Neutrophil (primary cell): Measurements from ENCODE around the gene GRK4.

ENCODE experiments used
- H3K27ac ChIP-seq: fragments of 200-600 bp; sonication (generic); 2 replicates; pipeline ENCODE4 v1.5.1; 2016; ENCODE audit warnings: mild to moderate bottlenecking, moderate library complexity
- H3K27me3 ChIP-seq: fragments of 200-600 bp; sonication (generic); 2 replicates; pipeline ENCODE4 v1.6.0; 2016; ENCODE audit warnings: mild to moderate bottlenecking
- H3K36me3 ChIP-seq: fragments of 200-600 bp; sonication (generic); 2 replicates; pipeline ENCODE4 v1.5.1; 2017
- H3K4me1 ChIP-seq, 2 experiments: fragments of 200-600 bp in 1 of 2; sonication (generic) in 1 of 2; 1 replicate in 1 of 2; 2 replicates in 1 of 2; pipeline versions ENCODE4 v1.5.1 to v1.6.1; 2013 to 2016; ENCODE audit warnings: low read depth in 1 of 2, low read length in 1 of 2, mild to moderate bottlenecking in 1 of 2, moderate library complexity in 1 of 2; ENCODE audit not compliant: control insufficient read depth in 1 of 2, insufficient read depth in 1 of 2
- H3K4me3 ChIP-seq, 2 experiments: fragments of 200-600 bp in 1 of 2; sonication (generic) in 1 of 2; 1 replicate in 1 of 2; 2 replicates in 1 of 2; pipeline ENCODE4 v1.5.1; 2013 to 2016; ENCODE audit warnings: low read depth in 1 of 2, low read length in 1 of 2, mild to moderate bottlenecking in 1 of 2, moderate library complexity in 1 of 2
- H3K9me3 ChIP-seq: fragments of 200-600 bp; sonication (generic); 2 replicates; pipeline ENCODE4 v1.5.1; 2016
- CTCF ChIP-seq: fragments of 200-600 bp; sonication (generic); IDR thresholded peaks from 2 replicates; pipeline ENCODE4 v1.5.1; 2016; ENCODE audit warnings: antibody characterized with exemption

Gene GRK4

GRCh38 chr4:3069661-3070199 is 106.4 kb downstream of the GRK4 start:
- peaks cover 6 to 7% of the 10 kb centered on the region in 2 experiments for H3K4me1 ChIP-seq
- no peaks in the 10 kb centered on the region for H3K9me3 ChIP-seq
- H3K27ac ChIP-seq: no peak overlapping the region
- H3K27me3 ChIP-seq: no peaks in the 10 kb centered on the region
- no peak for TF ChIP-seq CTCF
- H3K36me3 ChIP-seq: no peaks in the 10 kb centered on the region
- no peak overlapping the region for H3K4me3 ChIP-seq

- Histone ChIP-seq H3K4me1 (peaks cover 14 to 17% of the 10 kb centered on the region in 2 experiments), H3K27me3 (no peaks in the 10 kb centered on the region), H3K9me3 (no peaks in the 10 kb centered on the region), H3K36me3 (no peaks in the 10 kb centered on the region), H3K27ac (no peak overlapping the region), H3K4me3 (no peak overlapping the region)
- no peak for TF ChIP-seq CTCF
These were observed 107.5 kb downstream of the GRK4 start for GRCh38 chr4:3070709-3071500.

DNA sequence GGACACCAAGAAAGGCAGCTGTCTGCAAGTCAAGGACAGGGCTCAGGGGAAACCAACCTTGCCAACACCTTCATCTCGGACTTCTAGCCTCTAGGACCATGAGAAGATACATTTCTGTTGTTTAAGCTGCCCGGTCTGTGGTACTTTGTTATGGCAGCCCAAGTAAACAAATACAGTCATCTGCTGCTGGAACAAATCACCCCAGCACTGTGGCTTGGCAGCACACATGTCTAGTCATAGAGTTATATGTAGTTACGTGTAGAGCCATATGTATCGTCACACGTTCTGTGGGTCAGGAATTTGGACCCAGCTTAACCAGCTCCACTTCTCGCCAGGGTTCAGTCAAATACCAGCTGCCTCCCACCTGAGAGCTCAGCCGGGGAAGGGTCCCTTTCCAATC is 108.4 kb downstream of the GRK4 start:
- no peak overlapping the region for H3K4me3 ChIP-seq
- H3K27ac ChIP-seq: no peak overlapping the region
- peaks cover 17 to 24% of the 10 kb centered on the region in 2 experiments for H3K4me1 ChIP-seq
- TF ChIP-seq CTCF: no peak
- H3K36me3 ChIP-seq: no peaks in the 10 kb centered on the region
- H3K27me3 ChIP-seq: no peaks in the 10 kb centered on the region
- no peaks in the 10 kb centered on the region for H3K9me3 ChIP-seq

DNA sequence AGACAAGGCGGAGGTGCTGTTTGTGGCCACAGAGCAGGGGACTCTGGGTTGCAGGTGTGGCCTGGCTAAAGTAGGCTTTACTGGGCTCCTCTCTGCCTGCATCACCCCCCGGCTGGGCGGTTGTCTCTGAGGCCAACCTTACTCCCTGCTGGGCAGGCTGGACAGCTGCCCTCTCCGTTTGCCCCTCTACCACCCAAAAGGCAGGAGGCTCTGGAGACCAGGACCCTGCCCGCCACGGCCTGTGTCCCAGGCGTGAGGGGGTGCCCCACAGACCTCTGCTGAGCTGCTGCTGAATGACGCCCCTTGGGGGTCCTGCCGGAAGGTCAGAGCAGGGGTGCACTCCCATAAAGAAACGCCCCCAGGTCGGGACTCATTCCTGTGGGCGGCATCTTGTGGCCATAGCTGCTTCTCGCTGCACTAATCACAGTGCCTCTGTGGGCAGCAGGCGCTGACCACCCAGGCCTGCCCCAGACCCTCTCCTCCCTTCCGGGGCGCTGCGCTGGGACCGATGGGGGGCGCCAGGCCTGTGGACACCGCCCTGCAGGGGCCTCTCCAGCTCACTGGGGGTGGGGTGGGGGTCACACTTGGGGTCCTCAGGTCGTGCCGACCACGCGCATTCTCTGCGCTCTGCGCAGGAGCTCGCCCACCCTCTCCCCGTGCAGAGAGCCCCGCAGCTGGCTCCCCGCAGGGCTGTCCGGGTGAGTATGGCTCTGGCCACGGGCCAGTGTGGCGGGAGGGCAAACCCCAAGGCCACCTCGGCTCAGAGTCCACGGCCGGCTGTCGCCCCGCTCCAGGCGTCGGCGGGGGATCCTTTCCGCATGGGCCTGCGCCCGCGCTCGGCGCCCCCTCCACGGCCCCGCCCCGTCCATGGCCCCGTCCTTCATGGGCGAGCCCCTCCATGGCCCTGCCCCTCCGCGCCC is 110.0 kb downstream of the GRK4 start:
- TF ChIP-seq CTCF: no peak
- Histone ChIP-seq H3K27me3 (no peaks in the 10 kb centered on the region), H3K27ac (peak overlapping the region; percentile 95), H3K9me3 (no peaks in the 10 kb centered on the region), H3K4me3 (peak overlapping the region; percentile 66 to 100), H3K4me1 (peaks cover 17 to 24% of the 10 kb centered on the region in 2 experiments), H3K36me3 (no peaks in the 10 kb centered on the region)

DNA sequence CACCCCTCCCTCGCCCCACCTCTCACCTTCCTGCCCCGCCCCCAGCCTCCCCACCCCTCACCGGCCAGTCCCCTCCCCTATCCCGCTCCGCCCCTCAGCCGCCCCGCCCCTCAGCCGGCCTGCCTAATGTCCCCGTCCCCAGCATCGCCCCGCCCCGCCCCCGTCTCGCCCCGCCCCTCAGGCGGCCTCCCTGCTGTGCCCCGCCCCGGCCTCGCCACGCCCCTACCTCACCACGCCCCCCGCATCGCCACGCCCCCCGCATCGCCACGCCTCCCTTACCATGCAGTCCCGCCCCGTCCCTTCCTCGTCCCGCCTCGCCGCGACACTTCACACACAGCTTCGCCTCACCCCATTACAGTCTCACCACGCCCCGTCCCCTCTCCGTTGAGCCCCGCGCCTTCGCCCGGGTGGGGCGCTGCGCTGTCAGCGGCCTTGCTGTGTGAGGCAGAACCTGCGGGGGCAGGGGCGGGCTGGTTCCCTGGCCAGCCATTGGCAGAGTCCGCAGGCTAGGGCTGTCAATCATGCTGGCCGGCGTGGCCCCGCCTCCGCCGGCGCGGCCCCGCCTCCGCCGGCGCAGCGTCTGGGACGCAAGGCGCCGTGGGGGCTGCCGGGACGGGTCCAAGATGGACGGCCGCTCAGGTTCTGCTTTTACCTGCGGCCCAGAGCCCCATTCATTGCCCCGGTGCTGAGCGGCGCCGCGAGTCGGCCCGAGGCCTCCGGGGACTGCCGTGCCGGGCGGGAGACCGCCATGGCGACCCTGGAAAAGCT is 110.9 kb downstream of the GRK4 start, which contains the start of the genes HTT and HTT-AS:
Gene HTT, plus strand, starts transcription at position 604 of the 768 bp plus-strand sequence. Its CDS starts 145 bp downstream, at position 749.
Gene HTT-AS, minus strand, starts transcription at position 461 of the 768 bp plus-strand sequence.
- TF ChIP-seq CTCF: peak; percentile 59
- no peaks in the 10 kb centered on the region for H3K27me3 ChIP-seq
- H3K36me3 ChIP-seq: no peaks in the 10 kb centered on the region
- H3K4me3 ChIP-seq: peak within 1 kb of the TSS; percentile 86 to 100
- H3K27ac ChIP-seq: peak within 1 kb of the TSS; percentile 95
- no peaks in the 10 kb centered on the region for H3K9me3 ChIP-seq
- peaks cover 17 to 24% of the 10 kb centered on the region in 2 experiments for H3K4me1 ChIP-seq
